NOMO-1 treated with dmso at 0.1 percent for 144 hours (cell line): Measurements from ENCODE around the gene SNPH.
"Not testable (repeated sequence)": the region's sequence is repeated elsewhere in the genome, so short reads cannot be mapped to it uniquely, and the experiment has no call there.

Experiments used
- DNase-seq: peaks from one replicate; lab custom pipeline; 2025; ENCODE audit not compliant: unreplicated experiment; lab: John Stamatoyannopoulos, UW

The SNPH gene

DNA sequence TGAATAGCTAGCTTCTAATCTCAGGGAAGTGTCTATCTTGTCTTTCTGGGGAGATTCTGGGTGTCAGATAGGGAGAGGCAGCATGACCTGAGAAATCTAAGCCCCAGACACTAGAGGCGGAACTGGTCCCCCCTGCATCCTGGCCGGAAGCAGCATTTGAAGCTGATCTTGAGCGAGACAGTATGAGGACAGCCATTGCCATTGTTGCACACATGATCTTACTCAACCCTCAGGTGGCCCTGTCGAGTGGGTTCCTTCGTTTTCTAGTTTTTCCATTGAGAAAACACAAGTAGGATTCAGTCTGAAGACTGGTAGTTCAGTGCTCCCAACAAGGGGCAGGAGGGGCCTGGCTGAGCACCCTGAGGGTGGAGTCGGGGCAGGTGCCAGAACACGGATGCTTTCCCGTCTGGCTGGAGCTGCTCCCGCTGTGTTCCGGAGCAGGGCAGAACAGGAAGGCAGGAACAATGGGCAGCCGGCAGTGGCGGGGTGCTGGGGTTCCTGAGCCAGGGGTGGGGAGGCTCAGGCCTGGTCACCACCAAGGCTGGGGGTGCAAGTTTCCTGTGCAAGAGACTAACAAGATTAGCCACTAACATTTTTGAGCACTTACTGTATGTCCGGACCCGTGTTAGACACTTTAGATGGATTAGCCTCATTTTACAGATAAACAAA is 70.7 kb downstream of the SNPH start:
- no peak for DNase-seq

DNA sequence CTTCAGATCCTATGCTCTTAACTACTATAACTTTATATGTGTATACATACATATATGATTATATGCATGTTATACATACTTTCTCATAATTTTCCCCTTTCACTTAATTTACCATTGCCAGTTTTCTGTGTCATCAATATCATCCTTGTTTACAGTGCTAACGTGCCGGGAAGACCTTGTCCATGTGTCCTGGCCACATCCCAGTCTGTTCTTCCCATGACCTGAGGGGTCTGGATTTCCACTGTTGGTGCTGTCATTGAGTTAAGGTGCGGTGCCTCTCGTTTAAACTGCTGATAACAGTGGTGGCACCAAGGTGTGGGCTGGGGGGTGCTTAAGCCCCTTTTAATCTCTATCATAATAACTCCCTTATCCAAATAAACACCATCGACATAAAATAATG is 71.3 kb downstream of the SNPH start:
- no peak for DNase-seq

DNA sequence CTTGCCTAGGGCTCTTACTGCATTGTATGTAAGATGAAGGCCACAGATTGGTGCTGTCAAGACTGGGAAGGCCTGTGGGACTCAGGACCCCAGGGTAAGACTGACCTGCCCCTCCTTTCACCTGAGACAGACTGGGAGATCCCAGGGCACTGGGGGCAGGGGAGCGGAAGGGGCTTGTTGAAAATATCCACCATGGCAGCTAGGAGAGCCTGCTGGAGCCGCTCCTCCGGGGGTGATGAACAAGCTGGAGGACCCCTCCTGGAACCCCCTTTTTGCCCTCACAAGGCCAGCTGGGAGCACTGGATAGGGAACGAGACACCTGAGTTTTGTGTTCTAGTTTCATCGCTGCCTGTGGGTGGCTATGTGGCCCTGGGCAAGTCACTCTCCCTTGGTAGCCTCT is 72.0 kb downstream of the SNPH start:
- DNase-seq, result no peak

GRCh38 chr20:1338801-1339200 is 72.7 kb downstream of the SNPH start:
- DNase-seq, result no peak

- peak; percentile 27 for DNase-seq
Measured at GRCh38 chr20:1341561-1342265, 75.6 kb downstream of the SNPH start.

- DNase-seq, result not testable (repeated sequence)
Measured at GRCh38 chr20:1343446-1344124, 77.5 kb downstream of the SNPH start.

GRCh38 chr20:1345030-1345755 is 79.1 kb downstream of the SNPH start:
- DNase-seq, result no peak

DNA sequence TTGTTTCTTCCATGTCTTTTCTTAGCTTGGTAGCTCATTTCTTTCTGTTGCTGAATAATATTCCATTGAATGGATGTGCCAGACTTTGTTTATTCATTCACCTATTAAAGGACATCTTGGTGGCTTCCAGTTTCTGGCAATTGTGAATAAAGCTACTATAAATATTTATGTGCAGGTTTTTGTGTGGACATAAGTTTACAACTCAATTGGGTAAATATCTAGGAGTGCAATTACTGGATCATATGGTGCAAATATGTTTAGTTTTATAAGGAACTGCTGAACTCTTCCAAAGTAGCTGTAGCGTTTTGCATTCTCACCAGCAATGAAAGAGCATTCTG is 79.6 kb downstream of the SNPH start:
- DNase-seq, result no peak

GRCh38 chr20:1346315-1346969 is 80.3 kb downstream of the SNPH start:
- DNase-seq, result no peak

DNA sequence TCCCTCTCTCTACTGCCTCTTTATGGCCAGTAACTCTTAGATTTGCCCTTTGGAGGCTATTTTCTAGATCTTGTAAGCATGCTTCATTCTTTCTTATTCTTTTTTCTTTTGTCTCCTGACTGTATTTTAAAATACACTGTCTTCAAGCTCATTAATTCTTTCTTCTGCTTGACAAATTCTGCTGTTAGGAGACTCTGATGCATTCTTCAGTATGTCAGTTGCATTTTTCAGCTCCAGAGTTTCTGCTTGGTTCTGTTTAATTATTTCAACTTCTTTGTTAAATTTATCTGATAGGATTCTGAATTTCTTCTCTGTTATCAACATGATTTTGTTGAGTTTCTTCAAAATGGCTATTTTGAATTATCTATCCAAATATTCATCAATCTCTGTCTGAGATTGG is 87.9 kb downstream of the SNPH start:
- no peak for DNase-seq

DNA sequence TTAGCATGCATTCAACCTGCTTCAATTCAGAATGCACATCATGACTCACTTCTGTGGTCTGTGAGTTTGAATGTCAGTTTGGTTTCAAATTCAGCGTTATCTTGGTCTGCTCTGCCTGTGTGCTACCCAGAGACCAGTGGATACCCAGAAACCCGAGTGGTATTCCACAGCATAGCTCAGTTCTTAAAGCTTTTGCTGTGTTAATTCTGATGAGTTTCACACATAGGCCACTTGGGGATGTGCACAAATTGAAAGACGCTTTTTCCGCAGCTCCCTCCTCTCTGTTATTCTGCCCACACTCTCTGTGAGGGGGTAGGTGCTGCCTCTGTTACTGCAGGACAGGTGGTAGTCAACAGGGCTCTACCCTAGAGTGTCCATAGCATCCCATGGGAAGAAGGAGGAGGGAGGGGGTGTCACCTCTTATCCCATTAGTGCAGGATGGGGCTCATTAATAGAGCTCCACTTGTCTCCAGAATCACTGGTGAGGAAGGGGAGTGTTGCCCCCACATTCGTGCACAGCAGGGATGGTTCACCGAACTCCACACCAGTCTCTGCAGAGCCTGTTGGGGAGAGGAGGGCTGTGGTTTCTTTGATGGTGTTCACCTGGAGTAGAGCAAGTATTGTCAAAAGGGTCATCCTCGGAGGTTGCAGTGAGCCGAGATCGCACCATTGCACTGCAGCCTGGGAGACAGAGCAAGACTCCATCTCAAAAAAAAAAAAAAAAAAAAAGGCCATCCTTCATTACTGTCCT is 92.0 kb downstream of the SNPH start:
- DNase-seq, result no peak
